Stimulated activated CD4-positive, alpha-beta T cell treated with anti-CD3 and anti-CD28 coated beads, Interleukin-2, amount 100 ng/mL, for 4 hours (primary cell): ENCODE results near the gene AP1S1.
"Not testable (repeated sequence)": the region's sequence is repeated elsewhere in the genome, so short reads cannot be mapped to it uniquely, and the experiment has no call there.

ENCODE experiments used
- DNase-seq: peaks from one replicate; pipeline ENCODE4 v3.0.0-alpha.2; 2020; ENCODE audit warnings: low read depth

Gene AP1S1

GRCh38 chr7:101125989-101126650 lies 28.2 kb upstream of the AP1S1 start:
- DNase-seq: no peak

GRCh38 chr7:101126651-101127459 lies 27.4 kb upstream of the AP1S1 start, which contains the start of gene SERPINE1:
TSS of gene SERPINE1 (plus strand) at chr7:101127104. CDS start at chr7:101128394, 1,290 bp downstream.
- DNase-seq: peak; percentile 23

- no peak for DNase-seq
Observed at GRCh38 chr7:101127460-101128039, 26.7 kb upstream of the AP1S1 start.

GRCh38 chr7:101128040-101128834 lies 26.0 kb upstream of the AP1S1 start:
- DNase-seq: no peak

- no peak for DNase-seq
Observed at GRCh38 chr7:101129603-101130117, 24.6 kb upstream of the AP1S1 start.

GRCh38 chr7:101132626-101133600 lies 21.4 kb upstream of the AP1S1 start:
- DNase-seq: not testable (repeated sequence)

- DNase-seq: no peak
Observed at GRCh38 chr7:101133621-101134398, 20.5 kb upstream of the AP1S1 start.

- DNase-seq: no peak
Observed at GRCh38 chr7:101134399-101134980, 19.8 kb upstream of the AP1S1 start.

- DNase-seq: no peak
Observed at GRCh38 chr7:101137651-101138212, 16.5 kb upstream of the AP1S1 start.

- peak; percentile 88 for DNase-seq
Observed at GRCh38 chr7:101138213-101138870, 15.9 kb upstream of the AP1S1 start.

- no peak for DNase-seq
Observed at GRCh38 chr7:101140339-101140699, 14.0 kb upstream of the AP1S1 start.

- DNase-seq: no peak
Observed at GRCh38 chr7:101140746-101141382, 13.4 kb upstream of the AP1S1 start.

GRCh38 chr7:101151908-101152651 lies 2.2 kb upstream of the AP1S1 start:
- no peak for DNase-seq

GRCh38 chr7:101154693-101155102 lies 422 bp downstream of the AP1S1 start:
- DNase-seq: no peak

- DNase-seq: no peak
Observed at GRCh38 chr7:101155303-101155702, 1.0 kb downstream of the AP1S1 start.

GRCh38 chr7:101156277-101156676 lies 2.0 kb downstream of the AP1S1 start:
- no peak for DNase-seq

- DNase-seq: no peak
Observed at GRCh38 chr7:101156866-101157589, 2.8 kb downstream of the AP1S1 start.
